Measurements from ENCODE around the gene CCL16. TPM values are rescaled to one million over a fixed set of nuclear protein-coding genes. Genes with fewer than 3 reads are reported as not detected.

The CCL16 gene
- total and polyA plus RNA-seq, 11 donors = 0.19 TPM; not detected in 10

DNA sequence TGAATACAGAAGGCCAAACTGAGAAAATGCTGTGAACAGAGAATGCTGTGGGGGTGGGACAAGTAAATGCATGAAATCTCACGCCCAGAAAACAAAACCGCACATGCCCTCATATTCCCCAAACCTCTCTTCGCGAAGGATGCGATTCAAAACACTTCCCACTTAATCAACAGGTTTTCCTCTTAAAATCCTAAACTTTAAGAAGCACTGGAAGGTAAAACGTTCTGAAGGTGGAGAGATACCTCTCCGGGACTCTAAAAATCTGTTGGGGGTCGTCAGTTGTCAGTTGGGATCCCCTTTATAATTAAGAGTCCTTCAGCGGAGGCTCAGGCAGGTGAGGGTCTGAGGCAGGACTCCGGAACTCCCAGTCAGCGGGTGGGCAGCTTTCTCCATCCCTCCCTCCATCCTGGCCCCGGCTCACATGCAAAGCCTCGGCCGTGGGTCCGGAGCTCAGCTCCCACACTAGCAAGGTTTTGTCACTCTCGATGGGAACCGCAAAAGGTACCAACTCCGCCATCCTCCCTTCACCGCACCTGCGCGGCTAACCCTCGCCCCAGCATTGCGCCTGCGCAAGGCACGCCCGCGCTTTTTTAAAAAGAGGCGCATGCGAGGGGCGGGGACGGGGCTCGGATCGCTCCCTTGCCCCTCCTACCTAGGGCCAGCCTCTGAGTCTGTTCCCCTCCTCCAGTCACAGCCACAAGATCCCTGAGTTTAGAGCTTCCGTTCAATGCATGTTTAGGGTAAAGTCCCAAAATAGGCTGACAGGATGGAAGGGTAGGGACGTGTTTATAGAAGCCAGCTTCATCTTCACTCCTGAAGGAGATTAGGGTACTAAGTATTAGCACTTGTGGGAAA lies 50.9 kb downstream of the CCL16 start, which contains the start of gene RDM1:
Gene RDM1, minus strand, starts transcription at position 563 of the 855 bp plus-strand sequence. Its CDS starts 46 bp downstream, at position 517.
- Histone ChIP-seq H3K4me3 (peak within 1 kb of the TSS in 10 of 12 donors; percentile 15 to 55 (median 42)), H3K9me3 (no peaks in the 10 kb centered on the region), H3K36me3 (no peaks in the 10 kb centered on the region), H3K4me1 (peaks cover 0 to 31% (median 13%) of the 10 kb centered on the region in 12 donors), H3K27ac (peak within 1 kb of the TSS in 1 of 12 donors; percentile 30), H3K27me3 (peaks cover 0 to 11% (median 0%) of the 10 kb centered on the region in 9 donors)
- ATAC-seq = peak; percentile 67 to 88 (median 84)
- intact Hi-C loops (cut with DNase I) = no loop called here
- 2 to 6% (median 3%) methylated on average over 31 to 35 of the region's 35 CpGs for WGBS, 4 donors
- TF ChIP-seq, protein P1, sequence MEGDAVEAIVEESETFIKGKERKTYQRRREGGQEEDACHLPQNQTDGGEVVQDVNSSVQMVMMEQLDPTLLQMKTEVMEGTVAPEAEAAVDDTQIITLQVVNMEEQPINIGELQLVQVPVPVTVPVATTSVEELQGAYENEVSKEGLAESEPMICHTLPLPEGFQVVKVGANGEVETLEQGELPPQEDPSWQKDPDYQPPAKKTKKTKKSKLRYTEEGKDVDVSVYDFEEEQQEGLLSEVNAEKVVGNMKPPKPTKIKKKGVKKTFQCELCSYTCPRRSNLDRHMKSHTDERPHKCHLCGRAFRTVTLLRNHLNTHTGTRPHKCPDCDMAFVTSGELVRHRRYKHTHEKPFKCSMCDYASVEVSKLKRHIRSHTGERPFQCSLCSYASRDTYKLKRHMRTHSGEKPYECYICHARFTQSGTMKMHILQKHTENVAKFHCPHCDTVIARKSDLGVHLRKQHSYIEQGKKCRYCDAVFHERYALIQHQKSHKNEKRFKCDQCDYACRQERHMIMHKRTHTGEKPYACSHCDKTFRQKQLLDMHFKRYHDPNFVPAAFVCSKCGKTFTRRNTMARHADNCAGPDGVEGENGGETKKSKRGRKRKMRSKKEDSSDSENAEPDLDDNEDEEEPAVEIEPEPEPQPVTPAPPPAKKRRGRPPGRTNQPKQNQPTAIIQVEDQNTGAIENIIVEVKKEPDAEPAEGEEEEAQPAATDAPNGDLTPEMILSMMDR (IDR thresholded peaks at IDR 0.05) = no peak
- TF ChIP-seq POLR2A (IDR thresholded peaks at IDR 0.05) = no peak
- peak in 4 of 5 donors; percentile 47 to 80 (median 59) for DNase-seq

DNA sequence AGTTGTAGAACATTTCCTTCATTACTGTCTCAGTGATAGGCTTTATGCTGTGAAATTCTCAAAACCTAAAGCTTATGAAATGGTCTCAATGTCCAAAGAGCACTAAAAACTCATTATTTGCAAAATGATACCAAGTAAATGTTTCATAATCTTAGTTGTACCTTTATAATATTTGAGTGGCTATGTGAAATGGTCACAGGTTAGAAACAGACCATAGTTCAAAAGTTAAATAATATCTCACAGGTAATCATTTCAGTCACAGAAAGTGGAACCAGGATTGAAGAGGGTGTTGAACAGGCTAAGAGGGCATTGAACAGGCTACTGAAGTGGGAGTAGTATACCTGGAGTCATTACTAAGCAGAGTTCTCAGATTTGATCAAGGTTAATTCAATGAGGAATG lies 53.6 kb downstream of the CCL16 start:
- no peak for TF ChIP-seq POLR2A (IDR thresholded peaks at IDR 0.05)
- TF ChIP-seq, protein P1 (IDR thresholded peaks at IDR 0.05) = no peak
- no peak overlapping the region for H3K4me3 ChIP-seq
- H3K36me3 ChIP-seq = no peaks in the 10 kb centered on the region
- H3K9me3 ChIP-seq = no peaks in the 10 kb centered on the region
- DNase-seq (no peak), ATAC-seq (no peak)
- peaks cover 0 to 11% (median 0%) of the 10 kb centered on the region in 9 donors for H3K27me3 ChIP-seq
- peaks cover 0 to 29% (median 13%) of the 10 kb centered on the region in 12 donors for H3K4me1 ChIP-seq
- H3K27ac ChIP-seq = no peak overlapping the region
- intact Hi-C loops (cut with DNase I) = no loop called here

Other genes with a start within 250 kb of the CCL16 start
- 10 to 100 TPM in 5 of 9 donors, 1 to 10 TPM in 4; 8.2 to 78.7 (median 13.0) TPM for gene RASL10B, start 249.9 kb downstream of the CCL16 start, total RNA-seq
- gene RASL10B, start 249.9 kb downstream of the CCL16 start, polyA plus RNA-seq = 10 to 100 TPM in 1 of 2 donors, 1 to 10 TPM in 1; 7.6 to 12.2 TPM
- under 1 TPM in 4 of 9 donors, not detected in 5; 0.10 to 0.28 (median 0.12) TPM for gene GAS2L2, start 228.3 kb downstream of the CCL16 start, total RNA-seq
- gene GAS2L2, start 228.3 kb downstream of the CCL16 start, polyA plus RNA-seq = under 1 TPM in 1 of 2 donors, not detected in 1; 0.06 TPM
- gene C17orf50, start 220.6 kb downstream of the CCL16 start, total RNA-seq = not detected
- gene C17orf50, start 220.6 kb downstream of the CCL16 start, polyA plus RNA-seq = under 1 TPM in 1 of 2 donors, not detected in 1; 0.19 TPM
- 10 to 100 TPM in 1 of 9 donors, 1 to 10 TPM in 7, under 1 TPM in 1; 0.83 to 10.2 (median 2.2) TPM for gene MMP28, start 185.9 kb downstream of the CCL16 start, total RNA-seq
- gene MMP28, start 185.9 kb downstream of the CCL16 start, polyA plus RNA-seq = 1 to 10 TPM; 3.4 to 4.4 TPM
- 100 to 1,000 TPM in 6 of 9 donors, 10 to 100 TPM in 3; 30.1 to 151 (median 121) TPM for gene TAF15, start 172.0 kb downstream of the CCL16 start, total RNA-seq
- gene TAF15, start 172.0 kb downstream of the CCL16 start, polyA plus RNA-seq = 10 to 100 TPM; 83.0 to 95.0 TPM
- under 1 TPM in 2 of 9 donors, not detected in 7; 0.11 TPM for gene HEATR9, start 112.6 kb downstream of the CCL16 start, total RNA-seq
- gene HEATR9, start 112.6 kb downstream of the CCL16 start, polyA plus RNA-seq = not detected
- gene CCL5, start 101.1 kb downstream of the CCL16 start, total RNA-seq = 10 to 100 TPM in 2 of 9 donors, 1 to 10 TPM in 4, under 1 TPM in 2, not detected in 1; 0.46 to 23.7 (median 1.5) TPM
- 1 to 10 TPM in 1 of 2 donors, under 1 TPM in 1; 0.78 to 1.4 TPM for gene CCL5, start 101.1 kb downstream of the CCL16 start, polyA plus RNA-seq
- under 1 TPM in 1 of 9 donors, not detected in 8; 0.48 TPM for gene RDM1, start 50.7 kb downstream of the CCL16 start, total RNA-seq
- gene RDM1, start 50.7 kb downstream of the CCL16 start, polyA plus RNA-seq = not detected
- not detected for gene LYZL6, start 37.8 kb downstream of the CCL16 start, total RNA-seq
- not detected for gene LYZL6, start 37.8 kb downstream of the CCL16 start, polyA plus RNA-seq
- gene CCL14, start 5.2 kb upstream of the CCL16 start, total RNA-seq = 10 to 100 TPM in 2 of 9 donors, 1 to 10 TPM in 6, under 1 TPM in 1; 0.69 to 19.1 (median 3.2) TPM
- 10 to 100 TPM; 15.5 to 31.5 TPM for gene CCL14, start 5.2 kb upstream of the CCL16 start, polyA plus RNA-seq
- gene CCL15, start 20.1 kb upstream of the CCL16 start, total RNA-seq = not detected
- gene CCL15, start 20.1 kb upstream of the CCL16 start, polyA plus RNA-seq = not detected
- gene CCL23, start 36.5 kb upstream of the CCL16 start, total RNA-seq = 1 to 10 TPM in 1 of 9 donors, not detected in 8; 5.2 TPM
- under 1 TPM in 1 of 2 donors, not detected in 1; 0.42 TPM for gene CCL23, start 36.5 kb upstream of the CCL16 start, polyA plus RNA-seq
- 10 to 100 TPM in 2 of 9 donors, 1 to 10 TPM in 5, under 1 TPM in 2; 0.40 to 31.9 (median 4.1) TPM for gene CCL18, start 82.8 kb upstream of the CCL16 start, total RNA-seq
- gene CCL18, start 82.8 kb upstream of the CCL16 start, polyA plus RNA-seq = under 1 TPM; 0.30 to 0.53 TPM
- gene CCL3, start 108.6 kb upstream of the CCL16 start, total RNA-seq = 10 to 100 TPM in 1 of 9 donors, 1 to 10 TPM in 1, under 1 TPM in 4, not detected in 3; 0.21 to 22.5 (median 0.65) TPM
- under 1 TPM; 0.30 to 0.61 TPM for gene CCL3, start 108.6 kb upstream of the CCL16 start, polyA plus RNA-seq
- gene CCL4, start 122.3 kb upstream of the CCL16 start, total RNA-seq = 10 to 100 TPM in 2 of 9 donors, 1 to 10 TPM in 2, under 1 TPM in 2, not detected in 3; 0.29 to 23.9 (median 1.5) TPM
- 1 to 10 TPM in 1 of 2 donors, under 1 TPM in 1; 0.72 to 1.2 TPM for gene CCL4, start 122.3 kb upstream of the CCL16 start, polyA plus RNA-seq
- 1 to 10 TPM in 7 of 9 donors, under 1 TPM in 1, not detected in 1; 0.62 to 3.3 (median 1.4) TPM for gene TBC1D3B, start 195.1 kb upstream of the CCL16 start, total RNA-seq
- under 1 TPM; 0.68 to 0.76 TPM for gene TBC1D3B, start 195.1 kb upstream of the CCL16 start, polyA plus RNA-seq
- 1 to 10 TPM in 2 of 9 donors, under 1 TPM in 2, not detected in 5; 0.54 to 2.3 (median 0.94) TPM for gene CCL3L1, start 215.3 kb upstream of the CCL16 start, total RNA-seq
- gene CCL3L1, start 215.3 kb upstream of the CCL16 start, polyA plus RNA-seq = under 1 TPM in 1 of 2 donors, not detected in 1; 0.12 TPM
- gene CCL4L2, start 229.6 kb upstream of the CCL16 start, total RNA-seq = 1 to 10 TPM in 2 of 9 donors, not detected in 7; 4.5 to 6.8 TPM
- gene CCL4L2, start 229.6 kb upstream of the CCL16 start, polyA plus RNA-seq = under 1 TPM in 1 of 2 donors, not detected in 1; 0.18 TPM